H1 (cell line): Measurements from ENCODE around the gene B3GLCT. TPM values are rescaled to one million over a fixed set of nuclear protein-coding genes. Genes with fewer than 3 reads are reported as not detected.

ENCODE experiments used
- ATF2 ChIP-seq: IDR thresholded peaks from 2 replicates; pipeline ENCODE4 v1.6.1; 2012; ENCODE audit warnings: low read length, inconsistent platforms
- CHD7 ChIP-seq: fragments of 300-600 bp; sonication (generic); IDR thresholded peaks from 2 replicates; pipeline ENCODE4 v1.7.1; 2012; ENCODE audit warnings: low read length, moderate library complexity, mild to moderate bottlenecking, inconsistent platforms; ENCODE audit not compliant: insufficient replicate concordance
- POLR2A ChIP-seq, 2 experiments: IDR thresholded peaks; 1 replicate in 1 of 2; 2 replicates in 1 of 2; pipeline ENCODE4 v1.6.1; 2011; ENCODE audit warnings: low read depth in 2 of 2, low read length in 2 of 2, mild to moderate bottlenecking in 2 of 2; ENCODE audit errors: control extremely low read depth in 1 of 2
- SIN3A ChIP-seq, 2 experiments: IDR thresholded peaks in 1 of 2; conservative IDR thresholded peaks in 1 of 2; 2 replicates each; pipeline ENCODE4 v1.6.1; 2011 to 2012; ENCODE audit warnings: low read length in 2 of 2, improper control_type of control experiment in 1 of 2, low read depth in 1 of 2, mild to moderate bottlenecking in 1 of 2
- SUZ12 ChIP-seq: fragments of 200-600 bp; sonication (generic); IDR thresholded peaks from 2 replicates; pipeline ENCODE4 v1.6.1; 2012; ENCODE audit warnings: mild to moderate bottlenecking, inconsistent platforms, low read length, moderate library complexity, mixed read lengths
- TAF1 ChIP-seq: IDR thresholded peaks from 2 replicates; pipeline ENCODE4 v1.6.1; 2011; ENCODE audit warnings: mild to moderate bottlenecking, low read depth, low read length
- USF2 ChIP-seq: IDR thresholded peaks from 2 replicates; pipeline ENCODE4 v1.6.1; 2011; ENCODE audit warnings: low read length, improper control_type of control experiment
- ZNF274 ChIP-seq: IDR thresholded peaks from 2 replicates; pipeline ENCODE4 v1.7.0; 2012; ENCODE audit warnings: low read length, borderline replicate concordance; ENCODE audit errors: extremely low read depth
- polyA plus RNA-seq, 7 experiments: library from polyadenylated mRNA; depleted of rRNA in 3 of 7; stranded (reverse) in 5 of 7; unstranded in 2 of 7; fragments of >200 nt in 5 of 7; fragments of 200-250 nt in 2 of 7; gene quantifications; 1 replicate in 5 of 7; 2 replicates in 1 of 7; 4 replicates in 1 of 7; pipeline versions ENCODE4 v1.2.1 to v1.2.3, GENCODE V29; 2011 to 2013; ENCODE audit warnings: missing spikeins in 2 of 7, mixed read lengths in 2 of 7
- total RNA-seq: library from RNA; stranded (reverse); fragmentation: NEBNext Ultra II Directional; extraction: Animal tissue kit (Norgen Biotek cat#: 25700); gene quantifications from 2 replicates; pipeline ENCODE4 v1.2.1, GENCODE V29; 2021

The B3GLCT gene
- total and polyA plus RNA-seq, 2 of the 8 experiments (the other 6 are each of a cell fraction or from before 2014, with no cell fraction given) = 1.5 to 4.1 TPM

- no peak for TF ChIP-seq CHD7
- TF ChIP-seq ATF2 = no peak
- no peak for TF ChIP-seq SUZ12
- no peak for TF ChIP-seq SIN3A (conservative IDR thresholded peaks at IDR 0.05 in 1 of 2, IDR thresholded peaks at IDR 0.05 in 1 of 2; ENCODE audit: low read depth in 1 of 2, low read length in 2 of 2)
- no peak for TF ChIP-seq TAF1
- TF ChIP-seq USF2 = no peak
- no peak for TF ChIP-seq POLR2A (IDR thresholded peaks at IDR 0.05; ENCODE audit: control extremely low read depth in 1 of 2, low read depth in 2 of 2, low read length in 2 of 2)
- no peak for TF ChIP-seq ZNF274
These were observed 112.1 kb downstream of the B3GLCT start (continued) for GRCh38 chr13:31311921-31312320.
